Right renal cortex interstitium (tissue), 3 donors: Measurements from ENCODE around the gene PLEKHO2. TPM values are rescaled to one million over a fixed set of nuclear protein-coding genes. Genes with fewer than 3 reads are reported as not detected.
"Not testable (repeated sequence)": the region's sequence is repeated elsewhere in the genome, so short reads cannot be mapped to it uniquely, and the experiment has no call there.

Experiments
- DNase-seq, 3 donors: peaks; one replicate each; pipeline ENCODE4 v3.0.0-alpha.2; 2013; ENCODE audit warnings: low read depth in 3 of 3, low spot score in 2 of 3
- polyA plus RNA-seq, 3 donors: library from polyadenylated mRNA; unstranded; fragments of 120-200 nt; gene quantifications; one replicate each; pipeline ENCODE4 v1.2.1, GENCODE V29; 2013; ENCODE audit not compliant: insufficient read length in 3 of 3

The PLEKHO2 gene, protein sequence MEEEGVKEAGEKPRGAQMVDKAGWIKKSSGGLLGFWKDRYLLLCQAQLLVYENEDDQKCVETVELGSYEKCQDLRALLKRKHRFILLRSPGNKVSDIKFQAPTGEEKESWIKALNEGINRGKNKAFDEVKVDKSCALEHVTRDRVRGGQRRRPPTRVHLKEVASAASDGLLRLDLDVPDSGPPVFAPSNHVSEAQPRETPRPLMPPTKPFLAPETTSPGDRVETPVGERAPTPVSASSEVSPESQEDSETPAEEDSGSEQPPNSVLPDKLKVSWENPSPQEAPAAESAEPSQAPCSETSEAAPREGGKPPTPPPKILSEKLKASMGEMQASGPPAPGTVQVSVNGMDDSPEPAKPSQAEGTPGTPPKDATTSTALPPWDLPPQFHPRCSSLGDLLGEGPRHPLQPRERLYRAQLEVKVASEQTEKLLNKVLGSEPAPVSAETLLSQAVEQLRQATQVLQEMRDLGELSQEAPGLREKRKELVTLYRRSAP
- 10 to 100 TPM; 14.5 to 17.5 (median 16.0) TPM for polyA plus RNA-seq

DNA sequence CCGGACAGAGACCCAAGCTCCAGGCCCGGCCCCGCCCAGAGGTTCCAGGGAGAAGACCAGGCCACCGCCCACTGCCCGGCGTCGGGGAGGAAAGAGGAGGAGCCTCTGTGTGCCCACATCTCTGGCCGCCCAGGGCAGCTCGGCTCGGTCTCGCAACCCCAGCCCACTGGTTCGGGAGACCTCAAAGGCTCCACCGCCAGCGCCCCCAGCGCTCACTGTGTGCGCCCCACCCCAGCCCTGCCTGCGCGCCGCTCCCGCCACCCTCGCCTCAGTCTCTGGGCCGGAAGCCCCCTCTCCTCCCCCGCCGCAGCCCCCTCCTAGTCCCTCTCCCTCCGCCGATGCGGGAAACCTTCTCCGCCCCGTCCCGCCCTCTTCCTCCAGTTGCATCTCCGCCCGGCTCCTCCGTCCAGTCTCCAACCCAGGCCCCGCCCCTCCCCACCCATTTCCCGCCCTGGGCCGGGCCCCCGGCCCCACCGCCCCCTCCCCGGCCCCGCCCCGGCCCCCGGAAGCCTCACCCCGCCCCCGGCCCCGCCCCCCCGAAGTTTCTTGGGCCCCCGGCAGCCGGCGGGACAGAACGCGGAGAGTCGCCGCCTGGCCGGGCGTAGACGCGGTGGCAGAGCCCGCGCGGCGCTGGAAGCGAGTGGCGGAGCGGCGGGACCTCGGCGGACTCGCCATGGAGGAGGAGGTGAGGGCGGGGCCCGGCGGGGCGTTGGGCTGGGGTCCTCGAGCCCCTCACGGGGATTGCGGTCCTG is at the start of gene PLEKHO2:
TSS of gene PLEKHO2 (plus strand) at position 572 of the 752 bp plus-strand sequence. CDS start at position 674, 102 bp downstream.
- peak; percentile 74 to 92 (median 87) for DNase-seq

DNA sequence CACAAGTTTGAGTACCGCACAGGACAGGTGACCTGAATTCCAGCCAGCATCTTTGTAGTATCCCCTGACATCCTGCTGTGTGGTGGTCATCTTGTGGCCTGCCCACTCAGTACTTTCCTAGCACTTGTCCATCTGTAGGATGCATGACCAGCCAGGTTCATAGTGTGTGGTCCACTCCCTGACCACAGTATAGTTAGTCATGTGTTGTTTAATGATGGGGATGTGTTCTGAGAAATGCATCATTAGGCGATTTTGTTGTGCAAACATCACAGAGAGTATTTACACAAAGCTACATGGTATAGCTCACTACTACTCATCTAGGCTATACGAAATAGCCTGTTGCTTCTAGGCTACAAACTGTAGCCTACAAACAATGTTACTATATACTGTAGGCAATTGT is 49.4 kb upstream of the PLEKHO2 start:
- no peak for DNase-seq

DNA sequence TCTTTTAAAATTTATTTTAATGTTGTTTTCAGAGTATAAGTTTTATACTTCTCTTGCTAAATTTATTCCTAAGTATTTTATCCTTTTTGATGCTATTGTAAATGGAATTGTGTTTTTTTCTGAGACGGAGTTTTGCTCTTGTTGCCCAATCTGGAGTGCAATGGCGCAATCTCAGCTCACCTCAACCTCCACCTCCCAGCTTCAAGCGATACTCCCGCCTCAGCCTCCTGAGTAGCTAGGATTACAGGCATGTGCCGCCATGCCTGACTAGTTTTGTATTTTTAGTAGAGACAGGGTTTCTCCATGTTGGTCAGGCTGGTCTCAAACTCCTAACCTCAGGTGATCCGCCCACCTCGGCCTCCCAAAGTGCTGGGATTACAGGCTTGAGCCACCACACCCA is 46.4 kb upstream of the PLEKHO2 start:
- not testable (repeated sequence) for DNase-seq

DNA sequence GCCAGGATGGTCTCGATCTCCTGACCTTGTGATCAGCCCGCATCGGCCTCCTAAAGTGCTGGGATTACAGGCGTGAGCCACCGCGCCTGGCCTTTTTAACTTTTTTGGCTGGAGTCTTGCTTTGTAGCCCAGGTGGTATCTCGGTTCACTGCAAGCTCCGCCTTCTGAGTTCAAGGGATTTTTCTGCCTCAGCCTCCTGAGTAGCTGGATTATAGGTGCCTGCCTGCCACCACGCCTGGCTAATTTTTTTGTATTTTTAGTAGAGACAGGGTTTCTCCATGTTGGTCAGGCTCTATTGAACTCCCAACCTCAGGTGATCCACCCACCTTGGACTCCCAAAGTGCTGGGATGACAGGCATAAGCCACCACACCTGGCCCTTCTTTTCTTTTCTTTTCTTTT is 45.8 kb upstream of the PLEKHO2 start:
- not testable (repeated sequence) for DNase-seq

DNA sequence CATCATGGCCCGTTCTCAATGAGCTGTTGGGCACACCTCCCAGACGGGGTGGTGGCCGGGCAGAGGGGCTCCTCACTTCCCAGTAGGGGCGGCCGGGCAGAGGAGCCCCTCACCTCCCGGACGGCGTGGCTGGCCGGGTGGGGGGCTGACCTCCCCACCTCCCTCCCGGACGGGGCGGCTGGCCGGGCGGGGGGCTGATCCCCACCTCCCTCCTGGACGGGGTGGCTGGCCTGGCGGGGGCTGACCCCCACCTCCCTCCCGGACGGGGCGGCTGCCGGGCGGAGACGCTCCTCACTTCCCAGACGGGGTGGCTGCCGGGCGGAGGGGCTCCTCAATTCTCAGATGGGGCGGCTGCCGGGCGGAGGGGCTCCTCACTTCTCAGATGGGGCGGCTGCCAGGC is 42.8 kb upstream of the PLEKHO2 start:
- DNase-seq, result not testable (repeated sequence)

DNA sequence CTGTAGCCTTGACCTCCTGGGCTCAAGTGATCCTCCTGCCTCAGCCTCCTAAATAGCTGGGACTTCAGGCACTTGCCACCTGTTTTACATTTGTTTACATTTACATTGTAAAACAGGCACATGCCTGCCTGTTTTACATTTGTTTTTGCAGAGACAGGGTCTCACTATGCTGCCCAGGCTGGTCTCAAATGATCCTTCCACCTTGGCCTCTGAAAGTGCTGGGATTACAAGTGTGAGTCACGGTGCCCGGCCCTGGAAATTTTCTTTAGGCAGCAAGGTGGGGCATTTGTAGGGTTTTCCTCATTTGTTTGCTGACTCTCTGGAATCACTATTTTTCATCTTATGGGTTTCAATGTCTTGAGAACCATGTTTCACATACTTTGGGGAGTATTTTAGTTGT is 41.2 kb upstream of the PLEKHO2 start:
- DNase-seq, result no peak

DNA sequence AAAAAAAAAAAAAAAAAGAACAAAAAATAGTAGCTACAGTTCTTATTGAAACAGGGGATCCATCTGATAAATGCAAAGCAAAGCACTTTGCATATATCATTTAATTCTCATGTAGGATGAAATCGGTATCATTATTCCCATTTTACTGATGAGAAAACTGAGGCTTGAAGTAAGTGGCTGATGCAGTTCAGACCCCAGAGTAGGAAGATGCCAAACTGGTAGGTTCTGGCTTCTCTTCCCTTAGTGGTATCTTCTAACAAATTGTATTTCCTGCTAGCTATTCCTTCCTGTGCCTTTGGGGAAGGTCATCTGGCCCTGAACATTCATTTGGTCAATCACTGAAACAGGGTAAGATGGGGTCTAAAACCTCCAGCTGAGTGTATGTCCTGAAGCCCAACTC is 38.2 kb upstream of the PLEKHO2 start:
- no peak for DNase-seq

DNA sequence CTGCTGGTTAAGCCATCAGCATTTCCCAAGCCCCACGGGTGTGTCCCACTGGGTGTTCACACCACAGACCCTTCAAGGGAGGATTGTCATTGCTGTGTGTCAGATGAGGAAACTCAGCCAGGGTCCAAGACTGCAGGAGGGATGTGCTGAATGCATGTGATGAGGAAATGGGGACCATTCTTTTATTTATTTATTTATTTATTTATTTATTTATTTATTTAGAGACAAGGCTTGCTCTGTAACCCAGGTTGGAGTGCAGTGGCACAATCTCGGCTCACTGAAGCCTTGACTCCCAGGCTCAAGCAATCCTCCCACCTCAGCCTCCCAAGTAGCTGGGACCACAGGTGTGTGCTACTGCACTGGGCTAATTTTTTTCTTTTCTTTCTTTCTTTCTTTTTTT is 37.1 kb upstream of the PLEKHO2 start:
- no peak for DNase-seq

DNA sequence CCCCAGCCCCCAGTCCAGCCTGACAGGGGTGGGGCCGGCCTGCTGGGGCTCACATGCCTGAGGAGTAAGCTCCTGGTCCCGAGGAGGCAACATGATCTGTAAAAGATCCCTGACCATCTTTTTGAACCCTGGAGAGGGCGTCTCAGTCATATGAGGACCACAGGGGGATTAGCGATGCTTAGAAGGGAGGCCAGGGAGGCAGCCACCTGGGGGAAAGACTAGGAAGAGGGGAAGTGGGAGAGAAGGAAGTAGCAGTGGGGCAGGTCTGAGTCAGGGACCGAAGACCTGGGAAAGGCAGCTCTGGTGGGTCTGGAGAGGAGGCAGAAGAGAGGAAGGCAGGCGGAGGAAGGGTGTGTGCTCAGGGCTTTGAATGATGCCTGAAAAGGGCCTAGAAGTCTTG is 35.2 kb upstream of the PLEKHO2 start:
- DNase-seq, result no peak

DNA sequence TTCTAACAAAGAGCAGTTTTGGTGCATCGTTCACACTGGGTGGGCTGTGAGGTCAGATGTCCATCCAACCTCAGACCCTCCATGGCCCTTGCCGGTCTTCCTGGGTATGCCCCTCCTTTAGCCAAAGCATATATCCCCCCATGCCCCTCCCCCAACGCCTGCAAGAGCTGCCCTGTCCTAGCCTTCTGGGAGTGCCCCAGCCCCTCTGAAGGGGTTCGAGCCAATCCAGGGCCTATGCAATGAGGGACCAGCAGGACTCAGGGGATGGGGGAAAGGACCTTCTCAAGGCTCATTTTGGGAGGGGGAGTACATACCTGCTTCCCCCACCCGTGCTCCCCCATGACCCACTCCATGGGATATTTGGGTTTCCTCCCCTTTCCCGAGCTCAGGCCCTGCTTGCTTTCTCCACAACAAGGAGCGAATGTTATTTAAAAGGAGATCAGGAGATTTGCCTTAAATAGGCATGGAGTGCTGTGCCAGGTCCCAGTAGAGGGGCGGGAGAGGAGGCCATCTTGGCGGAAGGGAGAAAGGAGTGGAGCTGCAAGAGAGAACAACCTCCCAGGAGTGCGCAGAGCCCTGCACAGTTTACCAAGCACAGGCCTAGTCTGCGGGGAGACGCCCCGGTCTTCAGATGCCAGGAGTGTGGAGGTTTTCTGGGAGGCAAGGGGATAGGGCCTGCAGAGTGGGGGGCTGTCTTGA is 34.5 kb upstream of the PLEKHO2 start:
- DNase-seq, result no peak

DNA sequence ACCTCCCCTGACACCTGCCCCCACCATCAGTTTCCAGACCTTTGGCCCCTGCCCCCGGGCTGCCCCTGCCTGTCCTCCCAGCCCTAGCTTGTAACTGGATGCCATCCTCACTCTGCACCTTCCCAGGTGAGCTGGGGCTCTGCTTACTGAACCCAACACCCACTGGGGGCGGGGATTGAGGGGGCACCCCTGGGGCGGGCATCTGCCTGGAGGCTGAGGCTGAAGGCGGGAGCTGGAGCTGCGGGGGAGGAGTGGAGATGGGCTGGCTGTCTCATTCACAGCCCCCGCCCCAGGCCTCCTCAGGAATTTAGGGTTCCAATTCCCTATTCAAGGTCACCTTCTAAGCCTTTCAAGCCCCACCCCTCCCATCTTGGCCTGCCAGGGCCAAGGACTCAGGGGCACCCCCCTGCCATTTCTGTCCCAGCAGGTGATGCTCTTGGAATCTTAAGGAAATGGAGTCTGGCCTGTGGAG is 33.9 kb upstream of the PLEKHO2 start:
- DNase-seq, result no peak

DNA sequence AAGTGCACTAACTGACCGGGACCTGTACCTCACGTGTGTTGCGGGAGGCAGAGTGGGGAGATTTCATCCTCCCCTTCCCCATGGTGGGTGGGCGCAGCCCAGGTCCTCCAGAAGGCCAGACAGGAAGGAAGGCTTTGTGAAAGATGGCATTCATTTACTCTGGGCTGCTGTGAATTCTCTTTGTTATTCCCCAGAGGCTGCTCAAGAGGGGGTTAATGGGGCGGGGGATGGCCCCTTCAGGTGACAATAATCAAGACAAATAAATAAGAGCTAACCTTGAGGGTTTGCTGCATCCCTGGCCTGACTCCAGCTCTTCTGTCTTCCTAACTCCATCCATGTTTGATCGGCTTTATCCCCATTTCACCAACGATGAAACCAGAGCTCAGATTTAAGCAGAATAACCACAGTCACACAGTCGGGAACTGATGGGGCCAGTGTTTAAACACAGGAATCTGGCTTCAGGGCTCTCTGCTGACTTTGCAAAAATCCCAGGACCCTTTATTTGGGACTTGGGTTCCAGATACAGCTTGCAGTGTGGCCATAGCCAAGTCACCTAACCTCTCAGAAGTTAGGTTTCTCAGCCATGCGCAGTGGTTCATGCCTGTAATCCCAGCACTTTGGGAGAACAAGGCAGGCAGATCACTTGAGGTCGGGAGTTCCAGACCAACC is 32.8 kb upstream of the PLEKHO2 start:
- no peak for DNase-seq

DNA sequence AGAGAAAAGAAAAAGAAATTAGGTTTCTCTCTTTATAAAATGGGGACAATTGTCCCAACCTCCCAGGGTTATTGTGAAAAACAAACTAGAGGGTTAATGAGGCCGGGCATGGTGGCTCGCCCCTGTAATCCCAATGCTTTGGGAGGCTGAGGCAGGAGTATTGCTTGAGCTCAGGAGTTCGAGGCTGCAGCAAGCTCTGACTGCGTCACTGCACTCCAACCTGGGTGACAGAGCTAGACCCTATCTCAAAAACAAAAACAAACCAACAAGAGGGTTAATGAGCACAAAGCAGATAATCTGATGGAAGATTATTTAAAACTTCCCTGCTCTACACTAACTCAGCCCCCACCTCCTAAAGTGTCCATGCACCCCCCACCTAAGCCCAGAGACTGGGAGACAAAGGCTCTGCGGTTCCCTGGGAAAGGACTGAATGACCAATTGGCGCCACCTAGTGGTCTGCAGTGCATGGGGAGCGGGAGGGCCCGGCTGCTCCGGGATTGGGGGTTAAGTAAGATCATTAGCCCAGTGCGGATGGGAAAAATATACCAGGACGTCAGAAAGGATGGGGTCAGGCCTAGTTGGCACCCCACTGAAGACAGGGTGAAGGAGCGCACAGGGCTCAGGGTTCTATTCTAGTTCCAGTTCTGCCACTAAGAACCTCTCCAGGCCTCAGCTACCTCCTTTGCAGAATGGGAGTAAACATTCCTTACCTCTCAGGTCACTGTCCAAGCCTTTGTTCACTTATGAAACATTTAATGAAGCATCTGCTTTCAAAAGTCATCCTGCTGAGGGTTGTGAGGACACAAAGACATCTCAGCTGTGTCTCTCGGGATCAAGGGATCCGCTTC is 31.8 kb upstream of the PLEKHO2 start:
- no peak for DNase-seq

DNA sequence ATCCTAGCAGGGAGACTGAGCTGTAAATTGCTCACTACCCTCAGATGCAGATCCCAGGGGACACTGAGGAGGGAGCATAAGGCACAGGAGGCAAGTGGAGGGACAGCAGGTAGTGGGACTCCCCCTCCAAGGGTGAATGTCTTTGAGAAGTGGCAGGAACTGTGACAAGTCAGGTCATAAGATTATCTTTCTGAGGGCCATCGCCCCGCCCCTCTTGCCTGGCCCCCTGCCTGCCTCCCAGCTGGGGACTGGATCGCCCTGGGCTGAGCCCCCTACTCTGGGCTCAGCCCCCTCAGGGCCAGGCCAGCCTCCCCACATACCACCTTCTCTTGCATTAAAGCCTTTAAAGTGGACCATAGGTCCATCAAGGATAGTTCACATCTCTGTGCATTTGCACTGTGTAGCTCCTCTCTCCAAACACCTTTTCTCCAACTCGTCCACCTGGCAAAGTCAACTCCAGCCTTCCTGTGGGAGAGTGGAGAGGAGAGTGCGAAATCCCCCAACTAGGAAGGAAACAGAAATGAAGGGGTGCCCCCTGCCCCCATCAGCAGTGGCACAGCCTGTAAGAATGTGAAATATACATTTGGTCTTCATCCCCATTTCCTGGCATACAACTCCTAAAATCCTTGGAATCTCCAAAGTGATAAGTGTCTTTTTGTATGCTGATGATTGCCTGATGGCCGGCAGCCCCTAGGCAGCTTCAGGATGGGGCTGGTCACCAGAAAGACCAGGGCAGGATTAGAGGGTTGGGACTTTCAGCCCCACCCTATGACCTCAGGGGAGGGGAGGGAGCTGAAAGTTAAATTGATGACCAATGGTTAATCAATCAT is 31.0 kb upstream of the PLEKHO2 start:
- no peak for DNase-seq

DNA sequence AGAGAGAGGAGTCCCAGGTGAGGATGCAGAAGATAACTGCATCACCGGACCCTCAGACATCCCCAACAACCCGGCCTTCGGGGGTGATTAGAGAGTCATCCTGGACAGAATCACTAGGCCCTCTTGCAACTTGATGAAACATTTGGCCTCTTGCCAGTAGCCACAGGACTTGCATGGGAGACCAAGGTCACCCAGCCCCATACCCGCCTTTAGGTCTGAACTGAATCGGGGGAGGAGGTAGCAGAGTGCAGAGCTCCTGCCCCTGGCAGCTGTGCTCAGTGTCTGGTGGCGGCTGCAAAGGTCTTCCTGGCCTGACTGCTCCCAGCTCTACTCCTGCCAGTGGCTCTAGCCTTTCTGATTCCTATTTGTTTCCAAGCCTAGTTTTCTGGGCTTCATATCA is 28.6 kb upstream of the PLEKHO2 start:
- DNase-seq, result no peak

DNA sequence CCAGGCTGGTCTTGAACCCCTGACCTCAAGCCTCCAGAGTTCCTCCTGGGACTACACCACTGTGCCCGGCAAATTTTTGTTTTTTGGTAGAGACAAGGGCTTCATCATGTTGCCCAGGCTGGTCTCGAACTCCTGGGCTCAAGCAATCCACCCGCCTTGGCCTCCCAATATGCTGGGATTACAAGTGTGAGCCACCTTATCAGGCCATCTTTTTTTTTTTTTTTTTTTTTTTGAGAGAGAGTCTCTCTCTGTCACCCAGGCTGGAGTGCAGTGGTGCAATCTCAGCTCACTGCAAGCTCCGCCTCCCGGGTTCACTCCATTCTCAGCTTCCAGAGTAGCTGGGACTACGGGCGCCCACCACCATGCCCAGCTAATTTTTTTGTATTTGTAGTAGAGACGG is 27.4 kb upstream of the PLEKHO2 start:
- DNase-seq, result not testable (repeated sequence)

DNA sequence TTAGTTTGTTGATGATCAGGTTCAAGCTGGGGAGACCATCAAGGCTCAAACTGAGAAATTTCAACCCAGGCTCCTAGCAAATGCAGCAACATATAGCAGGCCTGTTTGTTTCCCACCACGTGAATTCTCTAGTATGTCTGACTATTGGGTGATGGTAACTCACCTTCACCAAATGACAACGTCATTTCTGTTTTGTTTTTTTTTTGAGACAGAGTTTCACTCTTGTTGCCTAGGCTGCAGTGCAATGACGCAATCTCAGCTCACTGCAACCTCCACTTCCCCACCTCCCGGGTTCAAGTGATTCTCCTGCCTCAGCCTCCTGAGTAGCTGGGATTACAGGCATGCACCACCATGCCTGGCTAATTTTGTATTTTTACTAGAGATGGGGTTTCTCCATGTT is 26.8 kb upstream of the PLEKHO2 start:
- DNase-seq, result not testable (repeated sequence)

DNA sequence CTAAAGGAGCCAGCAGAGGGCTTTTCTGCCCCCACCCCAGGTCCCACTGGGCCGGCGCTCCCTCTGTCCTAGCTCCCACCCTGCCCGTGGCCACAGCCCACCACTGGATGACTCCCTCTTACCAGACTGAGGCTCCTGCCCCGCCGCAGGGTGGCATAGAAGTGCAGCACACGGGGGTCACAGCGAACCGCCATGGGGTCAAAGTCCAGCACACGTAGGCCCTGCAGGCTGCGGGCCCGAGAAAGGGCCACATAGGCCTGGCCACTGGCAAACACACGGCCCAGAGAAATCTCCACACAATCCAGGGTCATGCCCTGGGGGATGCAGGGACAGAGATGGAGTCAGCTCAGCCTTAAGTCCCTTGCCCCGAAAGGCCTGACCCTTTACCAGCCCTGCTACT is 25.3 kb upstream of the PLEKHO2 start:
- no peak for DNase-seq
